ENCODE measurements around the gene CWC22. TPM values are rescaled to one million over a fixed set of nuclear protein-coding genes. Genes with fewer than 3 reads are reported as not detected.

CWC22 gene
- total RNA-seq, 1 donor from 2014 or later = 12.0 TPM

DNA sequence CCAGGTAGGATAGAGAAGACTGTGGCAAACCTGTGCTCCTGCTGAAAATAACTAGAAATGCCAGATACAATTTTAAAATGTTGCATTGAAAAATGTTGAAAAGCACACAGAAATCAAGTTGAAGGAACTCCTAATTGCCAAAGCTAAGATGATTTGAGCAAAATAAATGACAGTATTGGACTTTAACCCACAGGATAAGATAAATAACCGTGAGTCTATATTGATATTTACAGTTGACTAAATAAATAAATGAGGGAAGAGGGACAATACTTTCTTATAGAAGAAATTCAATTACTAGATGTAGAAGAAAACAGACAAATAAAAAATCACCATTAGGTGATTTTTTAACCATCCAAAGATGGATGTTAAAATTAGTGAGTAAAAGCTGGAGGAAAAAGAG is 59.0 kb downstream of the CWC22 start:
- no peaks in the 10 kb centered on the region for H3K36me3 Mint-ChIP-seq (ENCODE audit: unreplicated experiment)

DNA sequence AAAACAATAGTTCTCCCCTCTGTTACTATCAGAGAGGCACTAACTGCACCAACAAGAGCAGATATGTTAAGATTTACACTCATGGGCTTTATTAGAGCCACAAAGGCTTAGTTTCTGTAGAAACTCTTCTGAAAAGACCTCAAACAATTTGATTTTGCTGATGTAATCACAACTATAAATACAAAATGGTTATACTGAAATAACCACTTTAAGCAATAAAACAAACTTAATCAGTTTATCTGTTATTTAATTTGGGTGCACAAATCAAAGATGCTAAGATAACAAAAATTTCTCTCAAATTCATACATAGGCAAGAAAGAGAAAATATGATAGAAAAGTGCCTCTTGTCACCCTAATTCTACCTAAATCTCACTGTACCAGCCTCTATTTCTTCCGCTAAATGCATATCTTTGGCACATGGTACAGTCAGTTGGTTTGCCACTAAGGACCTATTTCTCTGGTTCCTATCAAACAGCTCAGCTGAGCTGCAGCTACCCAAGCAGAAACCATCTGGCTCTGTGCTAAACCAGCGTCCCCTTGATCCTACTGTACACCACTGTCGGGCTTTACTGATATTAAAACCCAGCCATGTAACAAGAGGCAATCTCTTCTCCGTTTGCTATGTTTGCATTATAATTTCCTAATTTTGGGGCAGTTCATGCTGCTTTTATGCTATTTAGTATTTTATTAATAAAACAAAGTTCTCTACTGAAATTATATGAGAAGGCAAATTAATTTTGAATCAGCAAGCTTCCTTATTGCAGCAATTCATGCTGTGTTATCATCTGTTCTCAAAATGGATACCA is 60.1 kb downstream of the CWC22 start:
- TF ChIP-seq, protein P1, sequence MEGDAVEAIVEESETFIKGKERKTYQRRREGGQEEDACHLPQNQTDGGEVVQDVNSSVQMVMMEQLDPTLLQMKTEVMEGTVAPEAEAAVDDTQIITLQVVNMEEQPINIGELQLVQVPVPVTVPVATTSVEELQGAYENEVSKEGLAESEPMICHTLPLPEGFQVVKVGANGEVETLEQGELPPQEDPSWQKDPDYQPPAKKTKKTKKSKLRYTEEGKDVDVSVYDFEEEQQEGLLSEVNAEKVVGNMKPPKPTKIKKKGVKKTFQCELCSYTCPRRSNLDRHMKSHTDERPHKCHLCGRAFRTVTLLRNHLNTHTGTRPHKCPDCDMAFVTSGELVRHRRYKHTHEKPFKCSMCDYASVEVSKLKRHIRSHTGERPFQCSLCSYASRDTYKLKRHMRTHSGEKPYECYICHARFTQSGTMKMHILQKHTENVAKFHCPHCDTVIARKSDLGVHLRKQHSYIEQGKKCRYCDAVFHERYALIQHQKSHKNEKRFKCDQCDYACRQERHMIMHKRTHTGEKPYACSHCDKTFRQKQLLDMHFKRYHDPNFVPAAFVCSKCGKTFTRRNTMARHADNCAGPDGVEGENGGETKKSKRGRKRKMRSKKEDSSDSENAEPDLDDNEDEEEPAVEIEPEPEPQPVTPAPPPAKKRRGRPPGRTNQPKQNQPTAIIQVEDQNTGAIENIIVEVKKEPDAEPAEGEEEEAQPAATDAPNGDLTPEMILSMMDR (IDR thresholded peaks at IDR 0.05; ENCODE audit: partially characterized antibody, unreplicated experiment) = no peak
- no peaks in the 10 kb centered on the region for H3K4me1 Mint-ChIP-seq (ENCODE audit: low read depth, unreplicated experiment)
- no peaks in the 10 kb centered on the region for H3K36me3 Mint-ChIP-seq (ENCODE audit: unreplicated experiment)
- DNase-seq = no peak
- no peak overlapping the region for H3K27ac Mint-ChIP-seq (ENCODE audit: unreplicated experiment)
- H3K4me3 Mint-ChIP-seq (ENCODE audit: unreplicated experiment) = no peak overlapping the region
- no peaks in the 10 kb centered on the region for H3K9me3 Mint-ChIP-seq (ENCODE audit: unreplicated experiment)
- H3K27me3 Mint-ChIP-seq (ENCODE audit: unreplicated experiment) = no peaks in the 10 kb centered on the region

More for the DNA sequence above, 59.0 kb downstream of the CWC22 start:
- DNase-seq = no peak
- TF ChIP-seq, protein P1 (IDR thresholded peaks at IDR 0.05; ENCODE audit: partially characterized antibody, unreplicated experiment) = no peak
- Mint-ChIP-seq H3K4me1 (ENCODE audit: low read depth, unreplicated experiment) (no peaks in the 10 kb centered on the region), H3K27ac (ENCODE audit: unreplicated experiment) (no peak overlapping the region), H3K27me3 (ENCODE audit: unreplicated experiment) (no peaks in the 10 kb centered on the region), H3K9me3 (ENCODE audit: unreplicated experiment) (no peaks in the 10 kb centered on the region), H3K4me3 (ENCODE audit: unreplicated experiment) (no peak overlapping the region)

DNA sequence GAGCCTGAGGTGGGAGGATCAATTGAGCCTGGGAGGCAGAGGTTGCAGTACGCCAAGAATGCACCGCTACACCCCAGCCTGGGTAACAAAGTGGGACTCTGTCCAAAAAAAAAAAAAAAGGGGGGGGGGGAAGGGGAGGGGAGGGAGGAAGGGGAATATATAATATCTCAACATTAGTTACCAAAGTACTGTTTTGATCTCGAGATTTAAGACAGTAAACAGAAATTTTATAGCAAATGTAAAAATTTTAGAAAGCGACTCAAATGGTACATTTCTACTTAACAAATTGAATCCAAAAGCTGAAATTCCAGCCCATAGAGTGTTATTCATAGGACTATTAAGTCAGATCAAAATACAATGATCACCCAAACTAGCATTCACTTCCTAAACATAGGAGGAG is 60.8 kb downstream of the CWC22 start:
- Mint-ChIP-seq H3K9me3 (ENCODE audit: unreplicated experiment) (no peaks in the 10 kb centered on the region), H3K4me3 (ENCODE audit: unreplicated experiment) (no peak overlapping the region), H3K4me1 (ENCODE audit: low read depth, unreplicated experiment) (no peaks in the 10 kb centered on the region), H3K27me3 (ENCODE audit: unreplicated experiment) (no peaks in the 10 kb centered on the region), H3K27ac (ENCODE audit: unreplicated experiment) (no peak overlapping the region), H3K36me3 (ENCODE audit: unreplicated experiment) (no peaks in the 10 kb centered on the region)
- TF ChIP-seq, protein P1 (IDR thresholded peaks at IDR 0.05; ENCODE audit: partially characterized antibody, unreplicated experiment) = no peak
- DNase-seq = no peak

DNA sequence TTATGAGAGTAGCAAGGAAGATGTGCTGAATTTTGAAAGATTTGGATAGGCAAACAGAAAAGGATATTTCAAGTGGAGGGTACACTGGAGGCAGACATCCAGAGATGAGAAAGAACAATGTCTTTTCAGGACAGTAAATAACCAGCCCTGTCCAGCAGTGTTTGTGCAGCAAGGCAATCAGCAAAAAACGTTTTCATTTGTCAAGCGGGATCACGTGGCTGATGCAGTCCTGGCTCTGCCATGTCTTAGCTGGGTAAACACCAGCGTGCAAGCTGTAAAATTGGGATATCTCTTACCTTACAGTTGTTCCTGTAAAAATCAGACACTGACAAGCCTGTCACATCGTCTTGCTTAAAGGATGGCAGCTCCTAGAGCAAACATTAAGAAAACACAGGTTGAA is 67.8 kb downstream of the CWC22 start:
- H3K36me3 Mint-ChIP-seq (ENCODE audit: unreplicated experiment) = no peaks in the 10 kb centered on the region
- peaks cover 4% of the 10 kb centered on the region for H3K4me1 Mint-ChIP-seq (ENCODE audit: low read depth, unreplicated experiment)
- no peak overlapping the region for H3K27ac Mint-ChIP-seq (ENCODE audit: unreplicated experiment)
- TF ChIP-seq, protein P1 (IDR thresholded peaks at IDR 0.05; ENCODE audit: partially characterized antibody, unreplicated experiment) = no peak
- DNase-seq = no peak
- H3K27me3 Mint-ChIP-seq (ENCODE audit: unreplicated experiment) = peaks cover 3% of the 10 kb centered on the region
- no peaks in the 10 kb centered on the region for H3K9me3 Mint-ChIP-seq (ENCODE audit: unreplicated experiment)
- no peak overlapping the region for H3K4me3 Mint-ChIP-seq (ENCODE audit: unreplicated experiment)

DNA sequence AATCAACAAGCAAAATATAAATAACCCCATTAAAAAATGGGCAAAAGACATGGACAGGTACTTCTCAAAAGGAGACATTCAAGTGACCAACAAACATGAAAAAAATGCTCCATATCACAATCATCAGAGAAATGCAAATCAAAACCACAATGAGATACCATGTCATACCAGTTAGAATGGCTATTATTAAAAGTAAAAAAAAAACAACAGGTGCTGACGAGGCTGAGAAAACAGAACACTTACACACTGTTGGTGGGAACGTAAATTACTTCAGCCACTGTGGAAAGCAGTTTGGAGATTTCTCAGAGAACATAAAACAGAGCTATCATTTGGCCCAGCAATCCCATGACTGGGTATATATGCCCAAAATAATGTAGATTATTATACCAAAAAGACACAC is 69.1 kb downstream of the CWC22 start:
- TF ChIP-seq, protein P1 (IDR thresholded peaks at IDR 0.05; ENCODE audit: partially characterized antibody, unreplicated experiment) = no peak
- H3K27me3 Mint-ChIP-seq (ENCODE audit: unreplicated experiment) = peaks cover 3% of the 10 kb centered on the region
- H3K27ac Mint-ChIP-seq (ENCODE audit: unreplicated experiment) = no peak overlapping the region
- peaks cover 4% of the 10 kb centered on the region for H3K4me1 Mint-ChIP-seq (ENCODE audit: low read depth, unreplicated experiment)
- no peak overlapping the region for H3K4me3 Mint-ChIP-seq (ENCODE audit: unreplicated experiment)
- DNase-seq = no peak
- H3K36me3 Mint-ChIP-seq (ENCODE audit: unreplicated experiment) = no peaks in the 10 kb centered on the region
- H3K9me3 Mint-ChIP-seq (ENCODE audit: unreplicated experiment) = no peaks in the 10 kb centered on the region
